Measurements from ENCODE around the gene ANKLE2. TPM values are rescaled to one million over a fixed set of nuclear protein-coding genes. Genes with fewer than 3 reads are reported as not detected.
"Not testable (repeated sequence)": the region's sequence is repeated elsewhere in the genome, so short reads cannot be mapped to it uniquely, and the experiment has no call there.

Gene ANKLE2
- 10 to 100 TPM; 41.2 to 50.0 TPM for total RNA-seq
- long read RNA-seq, full-length matches to known transcripts: 27 of 50 reads
- long read RNA-seq, partial matches to known transcripts: 11 of 50 reads
- long read RNA-seq, other reads (novel, unspliced or antisense): 12 of 50 reads

DNA sequence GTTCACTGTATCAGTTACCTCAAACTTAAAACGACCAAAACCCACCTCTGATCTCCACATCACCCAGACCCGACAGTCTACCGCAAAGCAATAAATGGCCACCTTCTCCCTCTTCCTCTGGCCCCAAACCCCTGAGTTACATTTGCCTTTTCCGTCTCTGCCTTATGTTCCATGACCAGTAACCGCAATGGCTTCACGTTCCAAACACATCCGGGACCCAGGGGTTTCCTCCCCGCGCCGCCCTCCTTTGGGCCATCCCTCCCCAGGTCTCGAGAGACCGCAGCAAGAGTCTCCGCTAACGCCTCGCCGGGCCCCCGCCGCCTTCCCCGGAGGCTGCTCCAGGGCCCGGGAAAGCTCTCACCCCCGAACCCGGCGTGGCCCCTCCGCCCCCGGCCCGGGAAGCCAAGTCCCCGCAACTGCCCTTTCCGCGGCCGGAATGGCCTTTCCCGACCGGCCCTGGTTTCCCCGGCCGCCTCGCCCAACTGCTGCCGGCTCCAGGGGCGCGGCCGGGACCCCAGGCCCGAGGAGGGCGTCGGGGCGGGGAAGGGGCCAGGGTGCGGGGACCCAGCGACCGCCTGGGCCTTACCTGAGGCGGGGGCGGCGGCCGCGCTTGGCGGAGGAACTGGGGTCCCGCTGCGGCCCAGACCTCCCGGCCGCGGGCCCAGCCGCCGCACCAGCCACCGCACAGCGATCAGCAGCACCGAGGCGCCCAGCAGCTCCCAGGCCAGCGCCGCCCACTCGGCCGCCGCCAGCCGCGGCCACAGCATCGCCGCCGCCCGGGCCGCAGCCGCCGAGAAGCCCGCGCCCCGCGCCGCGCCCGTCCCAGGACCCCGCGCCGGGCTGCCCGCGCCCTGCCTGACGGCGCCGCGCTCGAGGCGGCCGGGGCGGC is at the start of gene ANKLE2:
Gene ANKLE2, minus strand, starts transcription at position 801 of the 889 bp plus-strand sequence. Its CDS starts 34 bp downstream, at position 767.
- intact Hi-C loops (cut with DNase I, micrococcal nuclease): no loop called here
- ATAC-seq (peak; percentile 62), DNase-seq (peak; percentile 50 to 67)

DNA sequence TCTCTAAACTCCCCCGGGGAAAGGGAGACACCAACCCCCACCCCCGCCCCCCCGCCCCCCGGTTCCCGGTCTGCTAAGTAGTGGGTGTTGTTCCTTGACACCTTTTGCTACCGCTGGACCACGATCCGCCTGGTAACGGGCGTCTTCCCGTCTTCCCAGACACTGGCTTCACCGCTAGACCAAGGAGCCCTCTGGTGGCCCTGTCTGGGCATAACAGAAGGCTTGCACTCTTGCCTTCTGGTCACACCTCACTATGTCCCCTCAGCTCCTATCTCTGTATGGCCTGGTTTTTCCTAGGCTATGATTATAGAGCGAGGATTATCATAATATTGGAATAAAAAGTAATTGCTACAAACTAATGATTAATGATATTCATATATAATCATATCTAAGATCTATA is 47.8 kb upstream of the ANKLE2 start:
- DNase-seq: peak in 1 of 2 donors; percentile 30
- ATAC-seq; intact Hi-C loops (cut with DNase I, micrococcal nuclease): not testable (repeated sequence)

DNA sequence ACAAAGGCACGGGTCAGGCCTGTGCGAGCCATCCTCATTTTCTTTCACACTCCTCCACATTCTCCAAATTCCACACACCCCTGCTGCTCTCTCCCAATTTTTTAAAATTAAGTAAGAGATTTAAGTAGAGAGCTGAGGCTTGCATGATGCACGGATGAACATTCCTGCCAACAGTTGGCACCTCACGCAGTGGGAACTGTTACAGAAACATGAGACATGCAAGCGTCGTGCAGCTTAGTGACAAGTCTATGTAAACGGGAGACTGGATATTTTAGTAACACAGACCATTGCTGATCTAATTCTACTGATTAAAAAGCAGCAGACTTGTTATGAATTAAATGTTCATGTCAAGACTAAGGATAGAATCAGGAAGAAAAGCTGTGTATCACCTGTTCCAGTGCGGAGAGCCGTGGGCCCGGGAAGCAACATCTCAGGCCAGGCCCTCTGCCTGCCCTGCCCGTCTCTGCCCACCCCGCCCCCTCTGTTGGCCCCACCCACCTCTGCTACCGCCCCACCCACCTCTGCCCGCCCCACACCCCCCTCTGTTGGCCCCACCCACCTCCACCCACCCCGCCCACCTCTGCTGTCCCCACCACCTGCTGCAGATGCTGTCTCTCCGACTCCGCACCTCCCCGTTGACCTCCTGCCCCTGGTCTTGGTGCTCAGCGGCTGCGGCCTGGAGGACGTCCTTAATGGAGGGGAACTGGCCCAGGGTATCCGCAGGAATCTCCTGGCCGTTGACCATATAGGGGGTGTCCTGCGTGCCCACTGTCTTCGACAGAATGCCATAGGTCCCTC is 45.9 kb upstream of the ANKLE2 start:
- DNase-seq (no peak), ATAC-seq (no peak)
- intact Hi-C loops (cut with DNase I, micrococcal nuclease): no loop called here

DNA sequence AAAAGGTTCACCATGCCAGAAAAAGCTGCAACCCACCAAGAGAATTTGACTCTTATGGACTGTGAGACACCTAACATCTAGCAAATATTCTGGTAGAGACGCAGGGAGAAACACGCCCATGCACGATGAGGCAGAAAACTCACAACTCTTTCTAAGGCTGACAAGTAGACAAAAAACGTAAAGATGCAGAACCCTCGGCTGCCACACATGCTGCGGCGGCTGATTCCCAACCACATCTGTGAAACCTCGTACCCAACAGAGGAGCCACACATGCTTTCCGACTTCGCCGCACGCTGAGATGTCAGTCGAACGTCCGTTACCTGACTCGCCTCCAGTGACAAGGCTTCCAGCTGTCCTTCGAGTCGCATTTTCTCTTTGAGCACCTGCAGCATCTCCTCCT is 45.2 kb upstream of the ANKLE2 start:
- DNase-seq: no peak
- no peak for ATAC-seq
- intact Hi-C loops (cut with DNase I, micrococcal nuclease): no loop called here

DNA sequence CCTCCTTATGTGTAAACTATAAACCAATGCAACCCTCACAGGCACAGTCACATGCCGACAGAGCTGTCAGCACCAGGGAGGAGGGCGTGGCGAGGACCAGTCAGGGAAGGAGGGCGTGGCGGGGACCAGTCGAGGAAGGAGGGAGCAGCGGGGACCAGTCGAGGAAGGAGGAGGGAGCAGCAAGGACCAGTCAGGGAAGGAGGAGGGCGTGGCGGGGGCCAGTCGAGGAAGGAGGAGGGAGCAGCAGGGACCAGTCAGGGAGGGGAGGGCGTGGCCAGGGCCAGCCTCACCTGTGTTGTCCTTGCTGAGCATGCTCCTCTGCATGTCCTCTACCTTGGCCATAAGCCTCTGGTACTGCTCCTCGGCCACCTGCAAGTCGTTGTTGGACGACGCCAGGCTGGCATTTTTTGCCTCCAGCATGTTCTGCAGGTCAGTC is 42.8 kb upstream of the ANKLE2 start:
- intact Hi-C loops (cut with DNase I, micrococcal nuclease): no loop called here
- DNase-seq: peak; percentile 69 to 79
- ATAC-seq: peak; percentile 97

DNA sequence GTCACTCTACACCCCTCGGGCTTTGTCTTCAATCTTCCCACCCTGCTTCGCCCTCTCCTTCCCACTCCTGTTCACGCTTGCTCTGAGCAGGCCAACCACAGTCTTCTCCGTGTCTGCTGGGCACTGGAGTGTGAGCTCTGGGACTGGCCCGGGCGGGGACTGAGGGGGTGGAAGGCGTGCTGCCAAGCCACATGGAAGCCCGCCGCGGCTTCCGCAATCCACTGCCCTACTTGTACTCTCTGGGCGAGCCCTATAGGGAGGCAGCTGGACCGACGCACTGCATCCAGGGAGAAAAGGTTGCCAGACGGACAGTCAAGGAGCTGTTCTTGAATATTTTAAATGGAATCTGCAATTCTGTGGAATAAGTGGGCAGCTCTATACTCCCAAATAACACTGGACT is 42.3 kb upstream of the ANKLE2 start:
- DNase-seq: no peak
- no peak for ATAC-seq

DNA sequence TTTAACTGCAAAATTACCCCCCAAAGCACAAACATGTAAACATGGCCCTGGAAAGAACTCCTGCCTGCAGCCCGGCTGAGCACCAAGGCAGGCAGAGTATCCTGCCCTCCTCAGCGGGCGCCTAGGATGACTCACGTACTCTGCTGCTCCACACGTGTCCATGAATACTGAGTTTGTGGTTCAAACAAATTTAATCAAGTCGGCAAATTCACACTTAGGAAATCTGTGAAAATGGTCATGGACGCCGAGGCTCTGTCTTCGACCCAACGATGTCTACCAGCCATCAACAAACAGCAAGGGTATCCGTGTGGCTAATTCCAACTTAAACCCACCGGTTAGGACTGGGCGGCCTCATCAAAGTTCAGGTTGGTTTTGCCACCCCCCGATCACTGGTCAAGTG is 41.5 kb upstream of the ANKLE2 start:
- intact Hi-C loops (cut with DNase I, micrococcal nuclease): no loop called here
- ATAC-seq: no peak
- DNase-seq: no peak

More for the DNA sequence above, 42.3 kb upstream of the ANKLE2 start:
- intact Hi-C loops (cut with DNase I, micrococcal nuclease): no loop called here

DNA sequence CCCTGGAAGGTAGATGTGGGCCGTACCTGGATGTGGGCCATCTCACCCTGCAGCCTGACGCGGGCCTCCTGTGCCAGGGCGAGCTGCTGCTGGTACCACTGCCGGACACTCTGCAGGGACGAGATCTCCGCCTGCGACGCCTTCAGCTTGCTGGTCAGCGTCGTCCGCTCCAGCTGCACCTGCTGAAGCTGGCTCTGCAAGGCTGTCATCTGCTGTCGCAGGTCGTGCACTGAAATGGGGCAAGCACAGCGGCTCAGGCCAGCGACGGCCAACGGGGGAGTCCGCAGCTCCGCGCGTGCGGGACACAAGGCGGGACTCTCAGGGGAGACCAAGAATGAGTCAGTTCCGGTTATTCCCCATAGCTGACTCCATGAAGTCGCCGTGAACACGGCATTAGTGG is 40.1 kb upstream of the ANKLE2 start:
- intact Hi-C loops (cut with DNase I, micrococcal nuclease): no loop called here
- ATAC-seq: no peak
- DNase-seq: no peak

DNA sequence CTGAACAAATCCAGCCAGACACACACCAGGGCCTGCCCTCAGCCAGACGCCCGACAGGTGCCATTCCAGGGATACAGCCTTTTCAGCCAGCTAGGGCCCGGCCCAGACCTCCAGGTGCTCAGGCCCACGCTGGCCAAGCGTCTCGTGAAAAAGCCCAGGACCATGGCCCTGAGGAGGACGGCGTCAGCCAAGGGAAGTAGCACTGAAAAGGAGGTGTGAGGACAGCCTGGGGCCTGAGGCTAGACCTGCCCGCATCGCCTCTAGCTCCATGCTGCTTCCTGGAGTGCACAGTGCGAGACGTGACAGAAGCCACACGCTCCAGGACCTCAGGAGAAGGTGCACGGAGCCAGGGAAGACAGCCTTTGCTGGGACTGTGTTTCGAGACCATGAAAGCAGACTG is 37.2 kb upstream of the ANKLE2 start:
- intact Hi-C loops (cut with DNase I, micrococcal nuclease): no loop called here
- DNase-seq (no peak), ATAC-seq (no peak)

DNA sequence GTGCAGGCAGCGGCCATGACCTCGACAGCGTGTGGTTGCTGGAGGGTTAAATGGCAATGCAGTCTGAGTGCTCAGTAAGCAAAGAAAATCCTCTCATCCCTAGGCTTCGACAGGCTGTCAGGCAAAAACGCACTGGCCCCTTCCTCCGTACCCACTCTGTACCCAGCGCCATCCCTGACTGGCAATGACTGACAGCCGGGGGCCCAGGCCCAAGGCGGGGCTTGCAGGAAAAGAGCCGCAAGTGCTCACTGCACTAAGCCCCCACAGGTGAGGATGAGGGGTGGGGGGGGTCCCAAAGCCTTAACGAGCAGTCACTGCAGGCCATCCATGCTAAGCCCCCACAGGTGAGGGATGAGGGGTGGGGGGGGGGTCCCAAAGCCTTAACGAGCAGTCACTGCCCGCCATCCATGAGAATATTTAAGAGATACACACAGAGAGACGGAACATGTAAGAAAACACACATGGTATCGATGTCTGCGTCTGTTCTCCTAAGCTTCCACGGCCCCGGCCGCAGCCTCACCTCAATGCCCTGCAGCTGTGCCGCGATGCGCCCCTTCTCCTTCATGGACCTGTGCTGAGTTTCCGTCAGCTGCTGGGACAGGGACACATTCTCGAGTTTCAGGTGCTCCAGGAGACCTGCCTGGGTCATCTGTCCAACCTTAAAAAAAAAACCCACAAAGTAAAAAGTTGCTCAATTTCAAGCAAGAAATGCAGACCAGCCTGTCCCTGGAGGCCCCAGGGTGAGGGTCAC is 36.4 kb upstream of the ANKLE2 start:
- no peak for DNase-seq
- intact Hi-C loops (cut with DNase I, micrococcal nuclease): no loop called here
- no peak for ATAC-seq

DNA sequence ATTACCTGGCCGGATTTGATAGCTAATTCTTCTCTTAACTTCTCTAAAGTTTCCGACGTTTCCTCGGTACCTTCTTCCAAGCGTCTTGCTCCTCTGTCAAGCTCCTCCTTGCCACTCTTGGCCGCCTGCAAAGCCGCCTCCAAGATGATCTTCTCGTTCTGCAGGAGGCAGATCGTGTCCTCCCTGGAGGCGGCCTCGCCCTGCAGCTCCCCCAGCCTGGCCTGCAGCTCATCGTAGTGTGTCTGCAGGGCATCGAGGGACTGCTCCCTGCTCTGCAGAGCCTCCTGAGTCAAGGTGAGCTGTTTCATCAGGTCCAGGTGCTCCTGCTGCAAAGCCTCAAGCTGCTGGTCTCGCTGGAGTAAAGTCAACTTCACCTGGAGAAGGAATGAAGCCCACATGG is 34.2 kb upstream of the ANKLE2 start:
- intact Hi-C loops (cut with DNase I, micrococcal nuclease): no loop called here
- DNase-seq: no peak

DNA sequence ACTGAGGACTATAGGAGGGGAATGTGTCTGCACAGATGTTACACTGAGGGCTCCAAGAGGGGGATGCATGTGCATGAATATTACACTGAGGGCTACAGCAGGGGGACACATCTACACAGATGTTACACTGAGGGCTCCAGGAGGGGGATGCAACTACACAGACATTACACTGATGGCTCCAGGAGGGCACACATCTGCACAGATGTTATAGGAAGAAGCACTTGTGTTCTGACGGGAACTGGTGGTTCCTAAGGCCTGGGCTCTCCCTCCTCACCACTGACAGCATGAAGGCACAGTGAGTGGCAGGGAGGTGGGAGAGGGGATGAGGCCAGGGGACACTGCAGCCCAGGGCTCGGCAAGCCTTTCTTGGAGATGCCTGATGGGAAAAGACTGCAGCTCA is 30.3 kb upstream of the ANKLE2 start:
- DNase-seq; intact Hi-C loops (cut with DNase I, micrococcal nuclease); ATAC-seq: not testable (repeated sequence)

More for the DNA sequence above, 34.2 kb upstream of the ANKLE2 start:
- ATAC-seq: no peak

DNA sequence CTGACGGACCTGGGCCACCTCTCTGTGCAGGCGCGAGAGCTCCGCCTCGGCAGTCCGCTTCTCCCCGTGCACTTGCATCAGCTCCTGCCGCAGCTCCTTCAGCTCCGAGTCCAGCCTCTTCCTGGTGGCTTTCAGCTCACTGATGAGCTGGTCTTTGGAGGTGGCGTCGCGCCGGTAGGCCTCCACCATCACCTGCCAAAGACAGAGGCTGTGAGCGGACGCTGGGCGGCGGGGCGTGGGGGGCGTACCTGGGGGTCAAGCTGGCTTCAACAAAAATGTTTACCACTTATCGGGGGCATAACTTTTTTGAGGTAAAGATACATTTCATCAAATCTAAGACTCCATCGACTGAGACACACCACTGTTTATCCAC is 27.5 kb upstream of the ANKLE2 start:
- intact Hi-C loops (cut with DNase I, micrococcal nuclease): no loop called here
- ATAC-seq: no peak
- DNase-seq: no peak

DNA sequence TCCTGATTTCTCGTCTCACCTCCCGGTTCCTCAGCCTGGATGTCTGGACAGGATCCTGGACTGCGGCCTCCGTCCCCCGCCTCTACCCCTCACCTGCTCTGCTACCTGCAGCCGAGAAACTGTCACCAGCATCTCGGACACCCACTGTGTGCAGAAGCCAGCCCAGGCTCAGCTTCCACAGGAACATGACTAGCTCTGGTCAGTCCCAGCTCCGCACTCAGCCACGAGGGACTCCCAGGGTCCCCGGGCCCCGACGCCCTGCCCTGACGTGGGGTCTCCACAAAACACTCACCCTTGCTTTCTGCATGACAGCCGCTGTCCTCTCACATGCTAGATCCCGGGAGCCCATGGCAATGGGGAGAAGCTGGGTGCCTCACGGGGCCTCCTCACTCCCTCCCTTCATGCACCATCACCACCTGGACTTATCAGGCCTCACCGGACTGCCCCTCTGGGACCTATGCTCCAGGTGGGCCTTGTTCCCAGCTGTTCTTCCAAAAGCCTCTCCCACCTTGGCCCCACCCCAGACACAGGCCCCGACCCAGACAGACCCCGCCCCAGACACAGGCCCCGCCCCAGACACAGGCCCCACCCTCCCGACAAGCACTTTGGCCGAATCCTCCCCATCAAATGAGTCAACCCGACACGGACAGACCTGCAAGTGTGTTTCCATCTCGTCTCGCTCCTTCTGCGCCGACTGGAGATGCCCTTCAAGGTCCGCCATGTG is 26.9 kb upstream of the ANKLE2 start:
- ATAC-seq (peak; percentile 32), DNase-seq (no peak)
- intact Hi-C loops (cut with DNase I, micrococcal nuclease): no loop called here

DNA sequence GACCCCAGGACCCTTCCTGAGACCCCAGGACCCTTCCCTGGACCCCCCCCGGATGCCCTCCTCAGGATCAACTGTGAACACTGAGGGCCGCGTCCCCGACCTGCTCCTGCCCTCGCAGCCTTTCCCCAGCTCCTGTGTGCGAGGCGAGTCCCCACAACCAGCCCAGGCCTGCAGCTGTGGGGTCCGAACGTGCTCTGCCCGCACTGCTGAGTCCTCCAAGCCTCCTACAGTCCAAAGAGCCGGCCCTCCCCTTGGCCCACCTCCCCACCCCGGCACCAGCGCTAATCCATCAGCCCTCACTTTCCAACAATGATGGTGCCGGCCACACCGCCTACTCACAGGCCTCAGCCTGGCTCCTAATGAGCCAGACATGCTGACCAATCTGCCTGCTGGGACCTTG is 26.2 kb upstream of the ANKLE2 start:
- DNase-seq (no peak), ATAC-seq (no peak)
- intact Hi-C loops (cut with DNase I, micrococcal nuclease): no loop called here

DNA sequence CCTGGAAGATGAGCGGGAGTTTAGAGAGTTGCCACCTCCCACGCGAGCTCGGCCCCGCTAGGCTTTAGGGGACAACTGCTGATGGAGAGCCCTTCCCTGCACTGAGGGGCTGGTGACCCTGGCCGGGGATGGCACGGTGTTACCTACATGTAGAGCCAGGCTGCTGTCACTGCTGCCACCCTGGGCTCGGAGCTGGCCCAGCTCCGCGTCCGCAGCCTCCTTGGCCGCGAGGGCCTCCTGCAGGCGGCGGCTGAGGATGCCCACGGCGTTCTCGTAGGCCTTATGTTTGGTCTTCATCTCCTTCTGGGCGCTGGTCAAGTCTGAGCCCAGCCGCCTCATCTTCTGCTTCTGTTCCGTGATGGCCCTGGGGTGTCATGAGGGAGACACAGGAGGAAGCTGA is 24.6 kb upstream of the ANKLE2 start:
- DNase-seq (no peak), ATAC-seq (no peak)
- intact Hi-C loops (cut with DNase I, micrococcal nuclease): no loop called here

DNA sequence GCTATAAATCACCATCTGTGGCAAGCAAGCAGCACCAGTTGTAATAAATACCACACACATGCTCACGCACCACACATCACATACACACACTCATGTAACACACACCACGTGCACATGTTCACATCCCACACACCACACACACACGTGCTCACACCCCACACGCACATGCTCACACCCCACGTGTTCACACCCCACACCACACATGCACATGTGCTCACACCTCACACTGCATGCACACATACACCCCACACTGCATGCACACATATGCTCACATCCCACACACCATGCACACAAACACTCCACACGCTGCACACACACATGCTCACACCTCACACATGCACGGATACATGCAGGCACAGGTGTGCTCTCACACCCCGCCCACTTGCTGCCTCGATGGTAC is 22.9 kb upstream of the ANKLE2 start:
- DNase-seq (no peak), ATAC-seq (no peak)
- intact Hi-C loops (cut with DNase I, micrococcal nuclease): no loop called here

DNA sequence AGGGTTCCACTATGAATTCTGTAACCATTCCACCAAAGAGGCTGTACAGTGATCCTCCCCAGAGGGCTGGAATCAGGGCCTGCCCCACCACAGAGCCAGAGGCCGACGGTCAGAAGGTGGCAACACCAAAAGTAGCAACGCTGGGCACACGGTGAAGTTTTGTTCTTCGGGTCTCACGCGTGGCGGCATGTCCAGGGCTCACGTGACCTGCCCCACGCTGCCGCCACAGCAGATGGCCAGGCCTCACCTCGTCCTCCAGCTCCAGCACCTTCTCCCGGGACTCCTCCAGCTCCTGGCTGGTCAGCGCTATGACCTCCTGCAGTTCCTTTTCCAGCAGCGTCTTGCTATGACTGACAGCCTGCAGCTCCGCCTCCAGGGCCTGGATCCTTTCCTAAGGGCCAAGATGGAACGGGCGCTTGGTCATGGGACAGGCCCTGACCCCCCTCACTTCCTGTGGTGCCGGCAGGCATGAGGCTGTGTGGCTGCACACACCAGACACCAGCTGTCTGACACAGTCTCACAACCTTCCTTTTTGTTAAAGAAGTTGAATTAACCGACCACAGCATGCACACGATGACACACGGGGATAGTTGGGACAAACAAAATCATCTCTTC is 22.4 kb upstream of the ANKLE2 start:
- DNase-seq (no peak), ATAC-seq (no peak)
- intact Hi-C loops (cut with DNase I, micrococcal nuclease): no loop called here
